Measurements from ENCODE around the gene AFDN. TPM values are rescaled to one million over a fixed set of nuclear protein-coding genes. Genes with fewer than 3 reads are reported as not detected.

AFDN gene
- total RNA-seq, 1 experiment from 2014 or later = 16.8 TPM

DNA sequence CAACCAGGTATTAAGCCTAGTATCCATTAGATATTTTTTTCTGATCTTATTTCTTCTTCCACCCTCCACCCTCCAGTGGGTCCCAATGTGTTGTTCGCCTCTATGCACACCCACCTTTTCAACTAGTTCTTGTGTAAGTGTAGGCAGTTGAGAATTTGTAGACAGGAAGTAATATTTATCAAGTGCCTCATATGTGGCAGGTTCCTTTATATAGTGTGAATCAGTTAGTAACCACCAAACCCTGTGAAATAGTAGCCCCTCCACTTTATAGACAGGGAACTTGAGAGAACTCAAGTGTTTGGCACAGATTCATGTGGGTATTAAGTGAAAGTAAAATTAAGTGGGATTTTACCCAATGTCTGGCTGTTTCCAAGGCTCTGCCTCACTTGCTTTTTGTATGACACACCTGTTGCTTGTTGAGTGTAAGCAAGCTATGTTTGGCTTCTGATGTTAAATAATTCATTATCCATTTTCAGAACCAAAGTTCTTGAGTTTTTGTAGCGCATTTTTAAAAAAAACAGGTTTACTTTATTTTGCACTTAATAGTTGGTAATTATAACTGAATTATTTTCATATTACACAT lies 24.8 kb downstream of the AFDN start:
- in situ Hi-C loops (cut with HindIII; ENCODE audit: low pct_unique_long_range_greater_than_20kb, low sequenced_read_pairs) = no loop called here
- no peak for DNase-seq (ENCODE audit: low read depth)

DNA sequence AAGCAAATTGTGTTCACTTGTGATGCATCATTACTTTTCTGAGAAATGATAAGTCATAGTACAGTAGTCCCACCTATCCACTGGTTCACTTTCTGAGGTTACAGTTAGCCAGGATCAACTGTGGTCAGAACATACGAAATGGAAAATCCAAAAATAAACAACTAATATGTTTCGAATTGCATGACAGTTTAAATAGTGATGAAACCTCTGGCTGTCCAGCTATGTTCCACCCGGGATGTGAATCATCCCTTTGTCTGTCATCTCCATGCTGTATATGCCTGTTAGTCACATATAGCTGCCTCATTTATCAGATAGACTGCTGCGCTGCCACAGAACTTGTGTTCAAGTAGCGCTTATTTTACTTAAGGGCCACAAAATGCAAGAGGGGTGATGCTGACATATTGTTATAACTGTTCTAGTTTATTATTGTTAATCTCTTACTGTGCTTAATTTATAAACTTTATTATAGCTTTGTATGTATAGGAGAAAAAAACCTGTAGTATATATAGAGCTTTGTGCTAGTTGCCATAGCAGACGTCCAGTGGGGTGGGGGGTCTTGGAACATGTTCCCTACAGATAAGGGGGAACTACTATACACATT lies 29.2 kb downstream of the AFDN start:
- in situ Hi-C loops (cut with HindIII; ENCODE audit: low pct_unique_long_range_greater_than_20kb, low sequenced_read_pairs) = no loop called here
- DNase-seq (ENCODE audit: low read depth) = peak; percentile 75

- DNase-seq (ENCODE audit: low read depth) = no peak
- in situ Hi-C loops (cut with HindIII; ENCODE audit: low pct_unique_long_range_greater_than_20kb, low sequenced_read_pairs) = no loop called here
Measured at GRCh38 chr6:167856474-167856873, 29.8 kb downstream of the AFDN start.

DNA sequence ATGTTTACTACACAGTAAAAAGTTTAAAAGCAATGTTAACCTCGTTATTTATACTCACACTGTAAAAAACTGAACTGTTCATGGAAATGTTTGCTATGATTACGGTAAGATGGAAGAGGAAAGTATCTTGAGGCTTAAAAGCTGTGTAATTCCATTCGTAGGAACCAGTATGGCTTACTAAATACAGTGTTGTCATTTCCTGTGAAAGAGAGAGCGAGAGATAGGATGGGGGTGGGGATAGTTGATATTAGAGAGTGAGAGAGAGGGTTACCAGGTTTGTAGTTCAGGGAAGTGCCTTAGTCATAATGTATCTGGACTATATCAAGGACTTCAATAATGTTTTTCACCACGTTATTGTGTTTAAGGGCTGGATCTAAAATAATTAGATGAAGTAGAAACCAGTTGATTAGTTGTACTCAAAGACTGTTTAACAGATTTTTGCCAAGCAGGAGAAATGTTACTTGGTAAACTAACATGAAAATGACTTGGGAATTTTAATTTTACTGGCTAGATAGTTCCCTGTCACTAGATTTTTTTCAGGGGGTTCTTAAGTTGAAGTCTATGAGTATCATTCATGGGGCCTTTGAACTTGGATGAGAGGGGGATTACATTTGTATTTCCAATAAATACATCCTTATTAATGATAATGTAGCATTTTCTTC lies 30.4 kb downstream of the AFDN start:
- in situ Hi-C loops (cut with HindIII; ENCODE audit: low pct_unique_long_range_greater_than_20kb, low sequenced_read_pairs) = no loop called here
- DNase-seq (ENCODE audit: low read depth) = no peak

DNA sequence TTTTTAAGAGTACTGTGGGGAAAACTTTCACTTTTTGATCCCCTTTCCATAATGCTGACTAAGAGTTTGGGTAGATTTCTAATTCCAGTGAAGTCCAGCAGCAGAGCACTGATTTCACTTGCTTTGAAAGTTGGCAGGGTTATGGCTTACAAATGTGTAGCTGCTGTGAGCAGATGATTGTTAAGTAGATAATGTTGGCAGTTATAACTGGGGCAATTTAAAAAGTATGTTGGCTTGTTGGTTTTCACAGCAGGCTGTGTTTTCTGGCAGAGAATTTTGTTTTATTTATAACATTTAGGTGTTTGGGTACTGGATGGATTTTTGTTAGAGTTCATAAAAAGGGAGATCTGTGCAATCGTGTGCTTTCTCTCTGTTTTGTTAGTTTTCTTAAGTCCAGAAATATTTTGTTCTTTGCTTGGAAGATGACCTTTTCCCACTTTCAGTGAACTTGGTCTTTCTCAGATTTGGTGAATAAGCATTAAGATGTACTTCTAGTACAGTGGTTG lies 31.4 kb downstream of the AFDN start:
- DNase-seq (ENCODE audit: low read depth) = no peak

DNA sequence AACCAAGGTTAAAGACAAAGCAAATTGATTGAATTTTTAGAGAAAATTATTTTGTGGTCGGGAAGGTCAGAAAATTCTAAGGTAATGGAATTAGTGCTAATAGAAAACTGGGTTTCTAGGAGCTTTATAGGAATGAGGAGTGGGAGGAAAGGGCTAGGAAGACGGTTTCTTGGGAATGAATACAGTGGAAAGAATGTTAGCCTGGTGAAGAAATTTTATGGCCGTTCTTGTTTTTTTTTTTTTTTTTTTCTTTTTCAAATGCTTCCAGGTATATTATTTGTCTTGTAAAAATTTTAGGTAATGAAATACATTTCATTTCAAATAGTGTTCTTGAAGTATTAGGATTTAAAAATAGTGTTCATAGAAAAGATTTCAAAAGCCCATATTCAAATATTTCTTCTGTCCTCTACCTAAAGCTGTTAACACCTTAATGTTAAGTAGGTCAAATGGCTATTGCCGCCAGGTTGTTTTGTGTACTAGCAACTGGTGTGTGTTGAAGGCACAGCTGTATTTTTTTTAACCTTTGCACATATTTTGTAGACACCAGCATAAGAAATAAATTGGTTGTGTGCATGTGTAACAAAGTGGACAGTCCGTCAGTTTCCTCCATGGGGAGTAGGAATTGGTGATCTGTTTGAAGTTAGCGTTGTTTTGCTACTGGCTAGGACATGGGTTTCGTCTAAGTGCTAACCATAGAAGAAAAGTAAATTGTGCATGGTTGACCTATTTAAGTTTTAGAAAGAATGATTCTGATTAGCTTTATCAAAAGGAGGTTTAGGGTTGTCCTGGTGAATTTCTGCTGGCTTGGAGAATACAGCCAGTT lies 32.3 kb downstream of the AFDN start:
- in situ Hi-C loops (cut with HindIII; ENCODE audit: low pct_unique_long_range_greater_than_20kb, low sequenced_read_pairs) = no loop called here

More for the DNA sequence above, 31.4 kb downstream of the AFDN start:
- in situ Hi-C loops (cut with HindIII; ENCODE audit: low pct_unique_long_range_greater_than_20kb, low sequenced_read_pairs) = no loop called here

GRCh38 chr6:167860550-167861226 lies 34.0 kb downstream of the AFDN start:
- in situ Hi-C loops (cut with HindIII; ENCODE audit: low pct_unique_long_range_greater_than_20kb, low sequenced_read_pairs) = no loop called here
- DNase-seq (ENCODE audit: low read depth) = no peak

More for the DNA sequence above, 32.3 kb downstream of the AFDN start:
- DNase-seq (ENCODE audit: low read depth) = no peak

DNA sequence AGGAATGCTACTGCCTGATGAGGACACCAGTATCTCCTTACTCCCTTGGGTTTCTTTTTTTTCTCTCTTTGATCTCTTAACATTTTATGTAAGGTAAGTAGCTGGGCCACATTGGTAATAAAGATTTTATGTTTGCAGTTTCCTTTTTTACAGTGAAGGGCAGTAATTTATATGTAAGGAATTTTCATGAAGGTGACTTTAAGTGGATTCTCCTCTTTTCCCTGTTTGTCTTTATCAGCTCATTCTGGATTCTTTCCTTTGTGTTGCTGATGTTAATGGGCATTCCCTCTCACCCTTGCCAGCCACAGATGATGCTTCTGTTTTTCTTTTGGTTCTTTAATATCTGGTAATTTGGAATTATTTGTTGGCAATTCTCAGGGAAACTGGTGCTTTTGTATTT lies 34.7 kb downstream of the AFDN start:
- in situ Hi-C loops (cut with HindIII; ENCODE audit: low pct_unique_long_range_greater_than_20kb, low sequenced_read_pairs) = no loop called here
- DNase-seq (ENCODE audit: low read depth) = no peak

- in situ Hi-C loops (cut with HindIII; ENCODE audit: low pct_unique_long_range_greater_than_20kb, low sequenced_read_pairs) = no loop called here
- DNase-seq (ENCODE audit: low read depth) = no peak
Measured at GRCh38 chr6:167863897-167864296, 37.2 kb downstream of the AFDN start.

- DNase-seq (ENCODE audit: low read depth) = no peak
- in situ Hi-C loops (cut with HindIII; ENCODE audit: low pct_unique_long_range_greater_than_20kb, low sequenced_read_pairs) = no loop called here
Measured at GRCh38 chr6:167866642-167867041, 39.9 kb downstream of the AFDN start.

- DNase-seq (ENCODE audit: low read depth) = no peak
- in situ Hi-C loops (cut with HindIII; ENCODE audit: low pct_unique_long_range_greater_than_20kb, low sequenced_read_pairs) = no loop called here
Measured at GRCh38 chr6:167870321-167870720, 43.6 kb downstream of the AFDN start.

- in situ Hi-C loops (cut with HindIII; ENCODE audit: low pct_unique_long_range_greater_than_20kb, low sequenced_read_pairs) = no loop called here
- DNase-seq (ENCODE audit: low read depth) = no peak
Measured at GRCh38 chr6:167872538-167873210, 46.0 kb downstream of the AFDN start.

DNA sequence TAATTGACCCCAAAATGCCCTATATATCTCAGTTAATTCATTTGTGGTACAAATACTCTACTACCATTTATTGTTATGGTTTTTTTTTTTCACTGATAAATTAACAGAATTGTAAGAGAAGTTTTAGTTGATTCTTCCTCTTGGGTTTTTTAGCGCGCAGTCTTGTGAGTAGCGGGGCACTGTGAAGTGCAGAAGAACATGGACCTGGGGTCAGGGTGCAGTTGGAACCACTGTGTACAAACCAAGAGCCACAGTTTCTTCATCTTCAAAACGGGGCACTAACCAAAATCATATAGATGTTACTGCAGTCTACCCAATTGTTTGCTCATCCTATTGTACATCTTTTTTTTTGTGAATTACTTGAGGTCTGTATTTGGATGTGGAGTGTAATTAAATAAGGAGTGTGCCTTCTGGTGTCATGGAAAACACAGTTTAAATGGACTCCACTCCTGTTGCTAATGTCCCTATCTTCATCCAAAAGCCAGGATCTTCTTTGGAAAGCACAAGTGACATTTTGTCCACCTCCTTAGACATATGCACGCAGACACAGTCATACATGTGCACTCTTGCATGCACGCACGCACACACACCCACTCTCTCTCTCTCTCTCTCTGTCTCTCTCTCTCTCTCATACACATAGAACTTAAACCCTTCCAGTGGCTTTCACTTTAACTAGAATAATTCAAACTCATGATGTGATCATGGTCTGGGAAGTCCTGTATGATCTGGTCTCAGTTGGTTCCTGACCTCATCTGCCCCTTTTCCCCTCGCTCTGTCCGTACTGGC lies 51.5 kb downstream of the AFDN start:
- no peak for DNase-seq (ENCODE audit: low read depth)
- in situ Hi-C loops (cut with HindIII; ENCODE audit: low pct_unique_long_range_greater_than_20kb, low sequenced_read_pairs) = no loop called here

- DNase-seq (ENCODE audit: low read depth) = no peak
- in situ Hi-C loops (cut with HindIII; ENCODE audit: low pct_unique_long_range_greater_than_20kb, low sequenced_read_pairs) = no loop called here
Measured at GRCh38 chr6:167879612-167880011, 52.9 kb downstream of the AFDN start.

DNA sequence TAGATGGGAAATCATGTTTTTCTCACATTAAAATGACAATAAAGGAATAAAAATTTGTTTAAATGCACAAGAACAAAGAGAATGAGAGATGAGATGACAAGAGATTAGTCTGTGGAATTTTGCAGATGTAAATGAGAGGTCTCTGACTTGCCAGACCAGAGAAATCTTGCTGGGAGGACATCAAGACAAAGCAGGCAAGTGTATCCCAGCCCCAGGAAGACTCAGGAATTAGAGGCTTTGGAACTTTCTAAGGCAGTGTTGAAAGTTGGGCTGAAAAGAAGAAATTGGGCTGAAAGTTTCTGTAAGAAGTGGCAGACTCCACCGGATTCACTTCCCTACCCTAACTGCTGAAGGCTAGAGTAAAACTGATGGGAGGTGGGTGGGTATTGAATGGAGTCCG lies 54.6 kb downstream of the AFDN start:
- DNase-seq (ENCODE audit: low read depth) = no peak
- in situ Hi-C loops (cut with HindIII; ENCODE audit: low pct_unique_long_range_greater_than_20kb, low sequenced_read_pairs) = no loop called here

- no peak for DNase-seq (ENCODE audit: low read depth)
- in situ Hi-C loops (cut with HindIII; ENCODE audit: low pct_unique_long_range_greater_than_20kb, low sequenced_read_pairs) = no loop called here
Measured at GRCh38 chr6:167882244-167882643, 55.5 kb downstream of the AFDN start.

GRCh38 chr6:167888098-167888497 lies 61.4 kb downstream of the AFDN start:
- in situ Hi-C loops (cut with HindIII; ENCODE audit: low pct_unique_long_range_greater_than_20kb, low sequenced_read_pairs) = no loop called here
- no peak for DNase-seq (ENCODE audit: low read depth)

All from Caki2 (cell line).